HG03060 (cell line): Measurements from ENCODE around the gene NUP42.
"Not testable (repeated sequence)": the region's sequence is repeated elsewhere in the genome, so short reads cannot be mapped to it uniquely, and the experiment has no call there.

Source experiments
- ATAC-seq: cut with Tn5 transposase; IDR thresholded peaks from one replicate; pipeline ENCODE4 v1.9.1; 2021; ENCODE audit warnings: low read depth, moderate number of reproducible peaks; ENCODE audit not compliant: unreplicated experiment

The NUP42 gene

DNA sequence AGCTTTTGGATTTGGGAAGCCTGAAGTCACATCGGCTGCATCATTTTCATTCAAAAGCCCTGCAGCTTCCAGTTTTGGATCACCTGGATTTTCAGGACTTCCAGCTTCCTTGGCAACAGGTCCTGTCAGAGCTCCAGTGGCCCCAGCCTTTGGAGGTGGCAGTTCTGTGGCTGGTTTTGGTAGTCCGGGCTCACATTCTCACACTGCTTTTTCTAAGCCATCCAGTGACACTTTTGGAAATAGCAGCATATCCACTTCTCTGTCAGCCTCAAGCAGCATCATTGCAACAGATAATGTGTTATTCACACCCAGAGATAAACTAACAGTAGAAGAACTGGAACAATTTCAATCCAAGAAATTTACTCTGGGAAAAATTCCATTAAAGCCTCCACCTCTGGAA is 18.5 kb downstream of the NUP42 start:
- ATAC-seq, result no peak

DNA sequence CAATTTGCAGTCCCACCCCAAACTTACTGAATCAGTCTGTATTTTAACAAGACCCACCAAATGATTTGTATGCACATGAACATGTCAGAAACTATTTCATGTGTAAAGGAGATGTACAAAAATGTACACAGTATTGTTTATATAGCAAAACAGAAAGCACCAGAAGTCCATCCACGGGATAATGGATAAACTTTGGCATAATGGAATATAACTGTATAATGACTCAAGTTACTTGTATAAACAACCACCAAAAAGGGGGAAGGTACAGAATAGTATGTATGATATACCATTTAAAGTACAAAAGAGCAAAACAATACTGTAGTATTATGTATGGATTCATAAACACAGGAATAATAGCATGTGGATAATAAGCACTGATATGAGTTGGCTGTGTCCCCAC is 22.4 kb downstream of the NUP42 start:
- no peak for ATAC-seq

DNA sequence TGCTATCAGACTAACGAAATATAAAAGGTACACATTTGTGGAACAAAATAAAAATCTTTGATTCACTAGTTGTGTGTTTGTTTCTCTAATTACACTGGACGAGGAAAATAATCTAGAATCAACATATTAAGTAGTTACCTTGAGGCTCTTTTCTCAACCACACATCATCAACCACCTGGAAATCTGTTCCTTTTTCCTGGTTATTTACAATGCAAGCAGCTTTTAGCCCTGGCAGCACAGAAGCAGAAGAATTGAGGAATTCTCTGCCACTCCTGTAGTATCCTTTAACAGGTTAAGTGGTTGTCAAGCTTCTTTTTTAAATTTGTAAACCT is 23.7 kb downstream of the NUP42 start:
- no peak for ATAC-seq

DNA sequence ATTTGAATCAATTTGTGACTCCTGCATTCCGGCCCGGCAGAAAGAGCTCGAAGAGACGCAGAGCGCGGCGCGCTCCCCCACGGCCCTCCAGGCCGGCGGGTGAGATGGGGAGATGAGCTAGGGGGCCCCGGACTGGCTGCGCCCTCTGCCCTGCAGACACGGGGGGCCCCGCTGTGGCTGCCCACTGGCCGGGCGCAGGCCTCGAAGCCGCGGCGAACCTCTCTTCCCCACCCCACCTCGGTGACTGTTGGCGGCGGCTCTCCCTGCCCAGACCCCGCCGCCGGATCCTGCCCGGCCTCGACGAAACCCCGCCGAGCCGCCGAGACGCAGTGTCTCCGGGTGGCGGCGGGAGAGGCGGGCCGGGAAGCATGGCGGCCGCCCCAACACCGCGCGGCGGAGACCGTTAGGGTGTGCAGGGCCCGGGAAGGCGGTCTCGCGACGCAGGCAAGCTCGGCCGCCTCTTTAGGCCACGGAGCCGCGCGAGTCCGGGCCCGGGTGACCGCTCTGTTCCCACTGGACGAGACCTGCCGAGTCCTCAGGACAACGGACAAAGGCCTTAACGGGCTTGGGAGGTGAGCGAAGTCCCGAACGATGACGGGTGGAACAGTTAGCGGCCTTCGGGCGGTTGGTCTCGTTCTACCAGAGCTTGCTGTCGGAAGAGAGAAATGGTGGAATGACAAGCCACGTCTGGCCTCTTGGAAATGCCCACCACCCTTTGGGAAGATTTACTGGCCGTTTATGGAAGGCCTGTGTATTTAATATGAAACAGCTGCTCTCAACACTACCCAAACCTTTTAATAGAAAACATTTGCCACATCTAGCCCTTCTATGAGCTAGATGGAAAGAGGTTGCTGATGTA is 24.3 kb downstream of the NUP42 start:
- ATAC-seq, result no peak

DNA sequence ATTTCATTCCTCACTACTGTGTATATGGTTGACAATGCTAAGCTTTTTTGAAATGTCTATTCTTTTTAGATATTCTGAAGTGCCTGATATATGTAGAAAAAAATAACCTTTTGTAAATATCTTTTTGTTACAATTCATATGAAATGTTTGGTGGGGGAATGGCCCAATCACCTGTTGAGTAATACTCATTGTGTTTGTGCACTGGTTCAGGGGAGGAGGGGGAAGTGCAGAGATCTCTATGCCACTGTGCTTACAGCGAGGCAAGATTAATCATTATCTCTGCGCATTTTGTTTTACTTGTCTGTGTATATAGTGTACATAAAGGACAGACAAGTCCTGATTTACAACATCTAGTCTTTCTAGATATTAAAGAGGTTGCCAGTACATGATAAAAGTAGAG is 25.2 kb downstream of the NUP42 start:
- ATAC-seq, result no peak

DNA sequence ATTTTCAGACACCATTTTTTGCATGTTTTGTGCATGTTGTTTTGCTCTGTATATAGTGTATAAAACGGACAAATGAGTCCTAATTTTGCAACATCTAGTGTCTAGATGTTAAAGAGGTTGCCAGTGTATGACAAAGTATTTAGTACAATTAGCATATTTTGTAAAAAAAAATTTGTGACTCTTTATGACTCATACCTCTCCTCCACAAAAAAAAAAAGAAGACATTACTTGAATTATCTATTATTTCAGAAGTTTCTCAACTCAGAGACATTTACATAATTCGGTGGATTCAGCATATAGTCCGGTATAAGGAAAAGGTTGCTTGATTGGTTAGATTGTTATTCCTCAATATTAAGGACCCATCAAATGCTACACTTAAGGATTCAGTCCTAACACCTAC is 26.0 kb downstream of the NUP42 start:
- no peak for ATAC-seq

DNA sequence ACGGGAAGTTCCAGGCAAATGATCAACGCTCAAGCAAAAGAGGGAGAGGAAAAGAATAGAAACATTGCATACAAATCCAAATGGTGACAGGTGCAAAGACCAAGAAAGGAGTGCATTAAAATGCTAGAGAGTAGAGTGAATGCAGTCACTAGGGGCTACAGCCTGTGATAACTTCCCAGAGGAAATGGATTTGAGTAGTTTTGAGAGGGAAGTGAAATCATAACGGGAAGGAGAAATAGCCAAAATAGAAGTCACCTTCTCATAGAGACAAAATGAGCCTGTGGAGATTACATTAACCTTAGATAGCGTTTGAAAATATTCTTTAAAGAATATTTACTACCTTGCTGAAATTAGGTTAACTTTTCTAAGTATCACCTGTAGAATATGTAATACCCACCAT is 26.5 kb downstream of the NUP42 start:
- ATAC-seq, result no peak

DNA sequence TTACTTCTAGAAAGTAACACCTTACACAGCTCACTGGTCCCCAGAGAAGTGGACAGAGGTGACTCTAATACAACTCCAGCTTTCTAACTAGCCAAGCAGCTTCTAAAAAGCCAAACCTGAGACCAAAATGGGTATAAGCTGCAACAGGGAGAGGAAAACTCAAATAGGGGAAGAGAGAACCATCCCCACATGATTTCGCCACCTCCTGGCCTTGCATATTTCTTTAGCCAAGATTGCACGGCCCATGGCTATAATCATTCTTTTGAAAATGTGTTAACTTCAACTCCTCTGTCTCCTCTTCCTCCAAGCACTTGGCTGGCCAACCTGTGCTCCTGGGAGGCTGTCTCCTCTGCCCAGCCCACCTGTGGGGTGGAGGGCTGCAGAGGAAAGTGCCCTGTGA is 28.7 kb downstream of the NUP42 start:
- ATAC-seq, result no peak

DNA sequence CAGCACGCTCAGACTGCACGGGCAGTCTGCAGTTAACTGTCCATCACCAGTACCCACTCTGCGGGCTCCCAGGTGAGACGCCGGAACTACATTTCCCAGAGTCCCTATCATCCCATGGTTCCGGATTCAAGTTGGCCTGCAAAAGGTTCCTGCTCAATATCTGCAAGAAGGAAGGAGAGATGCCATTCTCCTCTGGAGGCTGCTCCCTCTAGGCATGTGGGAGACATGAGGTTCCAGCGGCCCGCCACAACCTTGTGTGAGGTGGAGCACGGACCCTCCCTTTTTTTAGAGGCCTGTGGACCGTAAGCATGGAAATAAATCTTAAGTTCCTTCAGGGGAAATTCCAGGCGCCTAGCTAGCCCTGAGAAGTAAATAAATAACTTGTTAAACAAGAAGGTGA is 29.7 kb downstream of the NUP42 start:
- ATAC-seq, result no peak

DNA sequence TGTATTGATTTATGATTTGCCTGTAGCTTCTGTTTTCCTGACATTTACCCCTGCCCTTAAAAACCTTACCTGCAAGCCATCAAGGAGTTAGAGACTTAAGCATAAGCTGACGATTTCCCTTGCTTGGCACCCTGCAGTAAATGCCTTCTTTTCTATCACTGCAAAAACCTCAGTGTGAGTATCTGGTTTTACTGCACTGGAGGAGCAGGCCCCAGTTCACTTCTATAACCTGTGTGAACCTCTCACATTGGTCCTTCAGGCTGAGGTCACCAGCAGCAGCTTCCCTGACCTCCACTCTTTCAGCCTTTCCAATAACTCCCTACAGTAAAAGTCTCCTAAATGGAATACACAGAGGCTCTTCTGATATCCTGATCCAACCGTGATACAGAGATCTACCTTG is 30.5 kb downstream of the NUP42 start:
- no peak for ATAC-seq

DNA sequence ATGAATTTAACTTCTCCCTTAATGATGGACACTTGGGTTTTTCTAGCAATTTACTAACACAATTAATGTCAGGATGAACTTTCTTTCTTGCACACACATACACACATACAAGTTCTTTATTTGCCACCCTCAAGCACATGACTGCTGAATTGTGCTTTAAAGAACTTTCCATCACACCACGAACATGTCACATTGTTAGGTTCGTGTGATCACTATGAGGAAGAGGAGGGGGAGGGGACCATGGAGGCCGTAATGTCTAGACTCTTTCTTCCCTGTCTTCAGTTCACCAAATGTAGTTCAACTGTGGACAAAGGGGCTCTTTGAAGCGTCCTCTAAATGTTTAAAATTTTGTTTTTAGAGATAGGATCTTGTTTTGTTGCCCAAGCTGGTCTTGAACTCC is 31.0 kb downstream of the NUP42 start:
- ATAC-seq, result no peak

DNA sequence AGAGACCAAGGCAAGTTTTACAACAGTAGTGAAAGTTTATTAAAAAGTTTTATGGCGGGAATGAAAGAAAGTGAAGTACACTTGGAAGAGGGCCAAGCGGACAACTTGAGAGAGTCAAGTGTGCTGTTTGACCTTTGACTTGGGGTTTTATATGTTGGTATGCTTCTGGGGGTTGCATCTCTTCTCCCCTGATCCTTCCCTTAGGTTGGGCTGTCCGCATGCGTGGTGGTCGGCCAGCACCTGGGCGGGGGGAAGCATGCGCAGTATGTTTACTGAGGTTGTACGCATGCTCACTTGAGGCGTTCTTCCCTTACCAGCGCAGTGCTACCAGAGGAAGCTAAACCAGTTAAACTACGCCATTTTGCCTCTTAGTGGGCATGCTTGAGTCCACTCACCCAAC is 31.9 kb downstream of the NUP42 start:
- no peak for ATAC-seq

DNA sequence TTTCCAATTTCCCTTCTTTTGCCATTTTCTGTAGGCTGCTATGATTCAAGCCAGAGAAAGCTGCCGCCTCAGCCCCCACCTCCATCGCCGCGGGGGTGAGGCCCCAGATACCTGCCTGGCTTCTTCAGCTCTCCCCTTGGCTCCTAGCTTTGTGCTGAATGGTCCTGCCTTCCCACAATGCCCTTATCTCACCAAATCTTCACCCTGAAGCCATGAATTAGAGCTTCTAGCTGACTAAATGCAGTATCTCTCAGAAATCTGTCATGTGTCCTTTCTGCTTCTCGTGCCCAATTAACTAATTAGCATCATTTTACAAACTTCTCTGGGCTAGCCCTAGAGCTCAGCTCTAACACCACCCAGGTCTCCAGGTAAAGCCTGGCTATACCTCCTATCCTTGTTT is 32.6 kb downstream of the NUP42 start:
- no peak for ATAC-seq

DNA sequence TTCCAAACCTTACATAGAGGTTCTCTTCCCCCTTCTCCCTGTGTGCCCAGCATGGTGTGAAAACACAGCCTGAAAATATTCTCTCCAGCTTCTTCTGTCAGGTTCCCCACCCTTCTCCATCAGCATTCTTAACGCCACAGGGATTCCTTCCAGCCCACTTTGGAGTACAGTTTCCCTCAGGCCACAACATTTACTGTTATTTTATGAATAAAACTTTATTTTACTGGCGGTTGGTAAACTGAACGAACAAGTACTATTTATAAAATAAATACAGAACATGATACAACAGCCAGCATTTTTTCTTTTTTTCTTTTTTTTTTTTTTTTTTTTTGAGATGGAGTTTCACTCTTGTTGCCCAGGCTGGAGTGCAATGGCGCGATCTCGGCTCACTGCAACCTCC is 33.1 kb downstream of the NUP42 start:
- ATAC-seq, result no peak

DNA sequence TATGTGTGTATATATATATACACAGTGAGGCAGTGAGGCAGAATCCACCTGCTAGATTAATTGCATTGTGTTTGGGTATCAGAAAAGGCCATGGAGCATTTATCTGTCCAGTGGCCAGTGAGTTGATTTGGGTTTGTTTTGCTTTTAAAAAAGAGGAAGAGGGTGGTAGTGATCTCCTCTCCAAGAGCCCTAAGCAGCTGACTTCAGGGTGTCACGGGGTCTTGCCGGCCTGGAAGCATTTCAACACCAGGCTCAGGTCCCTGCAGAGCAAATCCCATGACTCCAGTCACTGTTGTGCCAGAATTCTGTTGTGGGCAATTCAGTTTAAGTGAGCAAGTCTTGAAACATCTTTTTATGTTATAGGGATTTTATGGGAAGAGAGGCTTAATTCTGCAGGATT is 34.2 kb downstream of the NUP42 start:
- ATAC-seq, result no peak

DNA sequence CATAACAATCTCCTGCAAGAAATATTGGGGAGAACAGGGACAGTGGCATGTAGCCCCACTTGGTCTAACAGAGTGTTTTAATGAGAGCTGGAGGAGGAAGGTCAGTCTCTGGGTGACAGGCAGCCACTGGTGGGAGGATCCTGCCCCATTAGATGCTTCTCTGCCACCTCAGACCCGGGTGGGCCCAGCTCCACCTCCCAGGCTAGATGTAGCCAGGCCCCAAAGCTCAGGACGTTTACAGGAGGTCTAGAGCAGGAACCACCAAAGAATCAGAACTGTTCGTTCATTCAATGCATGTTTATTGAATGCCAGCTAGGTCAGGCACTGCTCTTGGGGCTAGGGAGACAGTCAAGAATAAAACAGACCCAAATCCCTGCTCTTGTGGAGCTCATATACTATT is 36.3 kb downstream of the NUP42 start:
- ATAC-seq, result no peak

DNA sequence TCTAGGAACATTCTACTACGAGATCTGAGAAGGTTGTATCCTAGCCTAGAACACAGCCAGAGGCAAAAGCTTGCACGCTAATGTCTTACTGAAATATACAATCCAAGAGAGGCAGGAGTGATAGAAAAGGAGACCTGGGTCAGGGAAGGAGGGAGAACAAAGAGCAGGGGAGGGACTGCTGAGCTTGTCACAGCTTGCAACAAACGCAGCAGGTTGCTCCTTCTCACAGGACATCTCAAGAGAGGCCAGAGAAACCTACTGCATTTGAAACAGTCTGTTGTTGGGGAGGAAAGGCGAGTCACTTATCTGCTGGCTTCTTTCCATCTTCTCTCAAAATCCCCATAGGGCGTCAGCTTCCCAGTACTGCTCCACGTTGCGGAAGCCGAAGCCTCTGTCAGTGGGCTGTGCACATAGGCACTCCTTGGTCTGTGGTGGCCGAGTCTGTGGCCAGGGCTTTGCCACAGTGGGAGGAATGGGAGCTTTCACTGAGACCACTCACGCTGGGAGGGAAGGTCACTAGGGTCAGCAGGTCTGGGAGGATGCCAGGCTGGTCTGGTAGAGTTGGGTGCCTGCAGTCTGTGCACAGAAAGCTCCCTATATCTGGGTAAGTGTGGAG is 39.0 kb downstream of the NUP42 start:
- ATAC-seq, result no peak

DNA sequence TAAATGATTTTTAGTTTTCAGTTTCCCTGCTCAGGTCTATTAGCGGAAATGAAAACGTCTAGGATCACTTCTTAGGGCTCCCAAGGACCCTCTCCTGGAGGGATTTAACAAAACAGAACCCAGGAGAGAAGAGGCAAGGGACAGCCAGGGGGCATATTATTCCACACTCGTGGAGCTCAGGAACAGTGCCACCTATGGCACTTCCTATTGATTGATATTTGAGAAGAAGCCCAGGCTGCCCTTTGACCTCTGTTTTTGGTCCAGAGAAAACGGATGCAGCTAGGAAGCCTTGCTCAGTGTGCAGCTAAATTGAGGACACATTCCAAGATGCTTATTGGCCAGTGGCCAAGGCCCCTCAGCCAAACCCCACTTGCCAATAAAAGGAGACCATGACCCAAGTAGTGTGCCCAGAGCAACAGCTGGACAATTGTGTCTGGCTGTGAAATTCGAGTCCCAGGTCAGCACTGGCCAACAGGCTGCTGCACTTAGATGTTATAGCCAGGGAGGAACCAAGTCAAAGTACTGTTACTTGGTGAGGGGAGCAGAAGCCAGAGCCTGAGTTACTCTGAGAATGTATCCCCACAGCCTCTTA is 40.7 kb downstream of the NUP42 start:
- no peak for ATAC-seq

DNA sequence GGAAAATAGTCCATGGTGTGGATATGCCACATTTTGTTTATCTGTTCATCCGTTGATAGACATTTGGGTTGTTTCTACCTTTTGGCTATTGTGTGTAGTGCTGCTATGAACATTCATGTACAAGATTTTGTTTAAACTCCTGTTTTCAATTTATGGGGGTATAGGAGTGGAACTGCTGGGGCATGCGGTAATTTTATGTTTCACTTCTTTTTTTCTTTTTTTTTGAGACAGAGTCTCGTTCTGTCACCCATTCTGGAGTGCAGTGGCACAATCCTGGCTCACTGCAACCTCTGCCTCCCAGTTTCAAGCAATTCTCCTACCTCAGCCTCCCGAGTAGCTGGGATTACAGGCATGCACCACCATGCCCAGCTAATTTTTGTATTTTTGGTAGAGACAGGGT is 42.5 kb downstream of the NUP42 start:
- ATAC-seq, result not testable (repeated sequence)

DNA sequence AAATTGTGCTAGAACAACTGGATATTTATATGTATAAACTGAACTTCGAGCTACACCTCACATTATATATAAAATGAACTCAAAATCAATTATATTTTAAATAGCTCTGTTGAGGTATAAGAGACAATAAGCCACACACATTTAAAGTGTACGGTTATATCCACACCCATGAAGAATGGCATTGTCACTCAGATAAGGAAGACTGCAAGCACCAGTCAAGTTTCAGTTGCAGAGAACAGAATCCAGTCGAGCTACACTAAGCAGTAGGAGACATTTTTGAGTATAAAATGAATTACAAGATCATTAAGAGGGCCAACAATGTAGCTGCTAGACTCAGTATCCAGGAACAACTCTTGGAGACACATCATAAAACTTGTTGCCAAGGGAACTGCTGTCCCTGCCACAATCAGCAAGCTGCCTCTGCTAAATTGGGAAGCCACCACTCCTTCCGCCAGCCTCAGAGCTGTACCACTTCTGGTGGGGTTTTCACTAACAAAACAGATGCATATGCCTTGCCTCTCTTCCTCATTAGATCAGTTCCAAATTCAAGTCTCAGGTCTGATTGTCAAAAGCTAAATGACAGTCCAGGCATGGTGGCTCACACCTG is 45.1 kb downstream of the NUP42 start:
- ATAC-seq, result no peak

DNA sequence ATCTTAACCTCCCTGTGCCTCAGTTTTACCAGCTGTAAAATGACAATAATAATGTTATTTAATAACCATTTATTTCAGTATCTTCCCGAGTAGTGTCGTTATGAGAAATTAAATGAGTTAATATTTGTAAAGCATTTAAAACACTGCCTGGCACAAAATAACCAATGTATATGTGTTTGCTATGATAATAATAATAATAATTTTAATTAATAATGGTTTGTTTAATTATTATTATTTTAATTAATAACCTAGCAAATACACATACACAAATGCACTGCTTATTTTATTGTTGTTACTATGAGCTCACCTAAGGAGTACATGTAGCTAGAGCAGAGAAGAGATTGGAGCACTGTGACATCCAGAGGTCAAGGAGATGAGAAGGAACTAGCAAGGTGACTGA is 46.6 kb downstream of the NUP42 start:
- ATAC-seq, result no peak

DNA sequence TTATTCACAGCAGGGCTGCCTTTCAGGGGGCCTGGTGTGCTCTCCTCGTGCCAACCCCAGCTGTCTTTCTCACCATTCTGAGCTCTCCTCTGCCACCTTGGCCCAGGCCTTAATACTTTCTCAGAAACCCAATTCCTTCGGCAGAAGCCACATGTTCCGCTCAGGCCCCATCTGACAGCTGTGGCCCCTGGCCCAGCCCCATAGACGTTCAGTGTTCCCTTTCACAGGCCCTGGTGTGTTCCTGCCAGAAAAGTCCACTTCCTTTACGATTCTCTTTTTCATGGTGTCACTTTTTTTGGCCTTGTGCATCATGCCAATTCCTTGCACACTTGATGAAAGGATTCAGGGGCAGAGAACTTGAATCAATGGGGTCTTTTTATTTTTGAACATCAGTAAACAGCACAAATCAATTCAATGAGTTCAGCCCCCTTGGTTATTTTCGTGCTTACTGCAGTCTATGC is 48.8 kb downstream of the NUP42 start:
- ATAC-seq, result no peak
